ENCODE measurements around the gene PARVA. TPM values are rescaled to one million over a fixed set of nuclear protein-coding genes. Genes with fewer than 3 reads are reported as not detected.

The PARVA gene
- total RNA-seq, 1 experiment from 2014 or later: 18.1 TPM

DNA sequence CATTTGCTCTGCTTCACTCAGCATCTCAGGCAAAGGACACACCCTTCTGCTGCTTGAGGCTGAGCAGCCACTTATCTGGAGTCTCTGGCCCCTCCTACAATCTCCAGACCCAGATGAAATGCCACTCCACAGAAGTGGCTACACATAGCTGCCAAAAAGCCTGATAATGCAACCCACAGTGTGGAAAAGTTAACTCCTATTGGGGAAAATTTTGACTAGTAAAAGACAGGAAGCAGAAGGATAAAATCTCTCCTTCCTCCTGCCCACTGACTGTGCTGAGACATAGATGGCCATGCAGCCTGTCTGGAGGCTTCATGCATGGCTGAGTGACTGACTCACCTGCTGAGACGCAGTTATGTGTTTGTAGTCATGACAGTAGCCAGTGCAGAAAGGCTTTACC lies 204.6 kb downstream of the PARVA start:
- Histone ChIP-seq H3K27ac (ENCODE audit: insufficient read length, low read depth, low read length) (no peak overlapping the region), H4K8ac (replicated peaks; ENCODE audit: insufficient read length, low read depth, low read length) (no peak overlapping the region), H2BK12ac (ENCODE audit: insufficient read length, low read depth, low read length) (no peak overlapping the region), H3K27me3 (ENCODE audit: insufficient read depth, low read length) (no peaks in the 10 kb centered on the region; the same call in 1 of the 2 replicates), H2AK5ac (ENCODE audit: insufficient read length, low read length) (no peak overlapping the region), H3K79me2 (ENCODE audit: insufficient read depth, low read length) (no peaks in the 10 kb centered on the region), H3K4me2 (ENCODE audit: insufficient read depth, insufficient read length, low read length) (no peak overlapping the region), H2BK5ac (ENCODE audit: insufficient read length, low read length) (no peak overlapping the region), H4K5ac (ENCODE audit: insufficient read length, low read depth, low read length) (no peak overlapping the region), H2BK15ac (ENCODE audit: low read depth, low read length) (no peak overlapping the region), H3K4ac (ENCODE audit: low read depth, low read length) (no peak overlapping the region), H3K9me3 (ENCODE audit: control insufficient read depth, low read depth, low read length) (no peaks in the 10 kb centered on the region), H3K18ac (ENCODE audit: insufficient read length, low read depth, low read length) (no peak overlapping the region), H3K14ac (ENCODE audit: insufficient read depth, low read length) (no peak overlapping the region), H3K56ac (ENCODE audit: insufficient read length, low read depth, low read length) (no peak overlapping the region), H3K4me1 (ENCODE audit: insufficient read depth, low read length) (no peaks in the 10 kb centered on the region), H2BK120ac (ENCODE audit: low read depth, low read length, poor library complexity, severe bottlenecking) (no peak overlapping the region), H3K23ac (ENCODE audit: insufficient read length, low read depth, low read length) (no peak overlapping the region), H3K23me2 (ENCODE audit: insufficient read length, low read depth, low read length, poor library complexity, severe bottlenecking) (no peaks in the 10 kb centered on the region), H2BK20ac (ENCODE audit: low read depth, low read length, poor library complexity, severe bottlenecking) (no peak overlapping the region), H4K20me1 (ENCODE audit: control insufficient read depth, insufficient read depth, insufficient read length) (no peaks in the 10 kb centered on the region), H3K79me1 (ENCODE audit: insufficient read depth, low read depth, low read length, poor library complexity, severe bottlenecking) (no peaks in the 10 kb centered on the region), H3T11ph (ENCODE audit: low read length) (no peak overlapping the region), H2AFZ (ENCODE audit: low read length) (no peak overlapping the region), H4K91ac (ENCODE audit: insufficient read length, low read depth, low read length) (no peak overlapping the region), H3K9ac (ENCODE audit: extremely low read depth, insufficient read length, low read length) (no peak overlapping the region)
- TF ChIP-seq, protein P1, sequence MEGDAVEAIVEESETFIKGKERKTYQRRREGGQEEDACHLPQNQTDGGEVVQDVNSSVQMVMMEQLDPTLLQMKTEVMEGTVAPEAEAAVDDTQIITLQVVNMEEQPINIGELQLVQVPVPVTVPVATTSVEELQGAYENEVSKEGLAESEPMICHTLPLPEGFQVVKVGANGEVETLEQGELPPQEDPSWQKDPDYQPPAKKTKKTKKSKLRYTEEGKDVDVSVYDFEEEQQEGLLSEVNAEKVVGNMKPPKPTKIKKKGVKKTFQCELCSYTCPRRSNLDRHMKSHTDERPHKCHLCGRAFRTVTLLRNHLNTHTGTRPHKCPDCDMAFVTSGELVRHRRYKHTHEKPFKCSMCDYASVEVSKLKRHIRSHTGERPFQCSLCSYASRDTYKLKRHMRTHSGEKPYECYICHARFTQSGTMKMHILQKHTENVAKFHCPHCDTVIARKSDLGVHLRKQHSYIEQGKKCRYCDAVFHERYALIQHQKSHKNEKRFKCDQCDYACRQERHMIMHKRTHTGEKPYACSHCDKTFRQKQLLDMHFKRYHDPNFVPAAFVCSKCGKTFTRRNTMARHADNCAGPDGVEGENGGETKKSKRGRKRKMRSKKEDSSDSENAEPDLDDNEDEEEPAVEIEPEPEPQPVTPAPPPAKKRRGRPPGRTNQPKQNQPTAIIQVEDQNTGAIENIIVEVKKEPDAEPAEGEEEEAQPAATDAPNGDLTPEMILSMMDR (conservative IDR thresholded peaks at IDR 0.05): no peak
- Mint-ChIP-seq H3K4me1 (peaks cover 21% of the 10 kb centered on the region in 2 experiments), H3K9me3 (no peaks in the 10 kb centered on the region), H3K27me3 (ENCODE audit: low read depth) (peaks cover 3% of the 10 kb centered on the region), H3K27ac (no peak overlapping the region), H3K4me3 (no peak overlapping the region), H3K36me3 (ENCODE audit: insufficient read depth in 1 of 3, low read depth in 3 of 3) (no peaks in the 10 kb centered on the region)
- no CpG with 5 or more reads among the region's 1 CpG for WGBS (ENCODE audit: extremely low coverage, insufficient read length, low lambda C conversion rate)
- no peak for DNase-seq
